GM12872 (cell line): ENCODE results near the gene DUS4L.

Experiments used
- CTCF ChIP-seq: IDR thresholded peaks from 3 replicates; pipeline ENCODE4 v1.5.1; 2011; ENCODE audit warnings: low read depth, mild to moderate bottlenecking, low read length, moderate library complexity; ENCODE audit not compliant: insufficient read depth

The DUS4L gene

DNA sequence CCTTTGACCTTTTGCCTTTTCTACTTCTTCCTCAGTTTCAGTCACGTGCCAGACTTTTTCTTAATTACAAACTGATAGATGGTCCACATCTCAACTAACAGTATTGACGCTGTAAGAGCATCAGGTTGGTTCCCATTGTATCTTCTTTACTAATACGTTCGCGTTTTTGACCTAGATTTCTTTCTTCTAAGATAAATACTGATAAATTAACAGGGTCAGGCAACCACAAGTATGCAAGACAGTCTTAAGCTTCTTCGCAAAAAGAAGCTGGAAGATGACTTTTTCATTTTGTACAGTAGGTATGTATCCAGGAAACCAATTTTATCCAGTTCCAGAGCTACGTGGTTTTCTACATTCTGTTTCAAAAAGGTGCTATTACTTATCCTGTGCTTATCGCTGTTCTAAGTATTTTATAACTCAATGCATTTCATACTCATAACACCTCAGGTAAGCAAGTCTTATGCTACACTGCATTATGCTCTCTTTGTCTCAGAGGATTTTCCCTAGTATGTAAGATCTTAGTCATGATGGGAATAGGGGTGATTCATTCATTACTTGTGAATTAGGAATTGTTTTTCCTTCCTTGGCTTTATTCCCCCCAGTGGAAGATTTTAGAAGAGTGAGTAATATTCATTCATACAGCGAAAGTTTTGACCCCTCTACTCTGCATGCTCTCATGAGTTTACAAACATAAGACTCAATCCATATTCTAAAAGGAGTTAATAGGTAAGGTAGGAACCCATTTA, 955 bp downstream of the DUS4L start:
- TF ChIP-seq CTCF: no peak

- no peak for TF ChIP-seq CTCF
Measured at GRCh38 chr7:107570298-107570697, 6.5 kb downstream of the DUS4L start.

DNA sequence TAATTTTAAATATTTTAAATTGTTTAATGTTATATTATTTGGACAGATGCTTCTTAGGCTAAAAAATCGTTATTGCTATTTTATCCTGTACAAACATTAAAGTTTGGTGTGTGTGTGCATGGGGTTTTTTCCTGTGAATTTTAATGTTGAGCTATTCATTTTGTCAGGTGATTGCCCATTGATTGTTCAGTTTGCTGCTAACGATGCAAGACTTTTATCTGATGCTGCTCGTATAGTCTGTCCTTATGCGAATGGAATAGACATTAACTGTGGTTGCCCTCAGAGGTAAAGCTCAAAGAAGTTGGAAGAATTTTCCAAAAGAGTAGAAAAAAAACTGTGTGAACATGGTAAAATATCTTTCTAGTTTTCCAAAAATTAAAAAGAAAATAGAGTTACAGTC, 9.8 kb downstream of the DUS4L start:
- no peak for TF ChIP-seq CTCF

- TF ChIP-seq CTCF: no peak
Measured at GRCh38 chr7:107579554-107579884, 15.7 kb downstream of the DUS4L start.

GRCh38 chr7:107579885-107580715, 16.3 kb downstream of the DUS4L start, which contains the start of gene BCAP29:
TSS of gene BCAP29 (plus strand) at chr7:107580246. CDS start at chr7:107580773, 527 bp downstream.
- peak; percentile 34; the same call in 1 of the 3 replicates for TF ChIP-seq CTCF

- no peak for TF ChIP-seq CTCF
Measured at GRCh38 chr7:107580716-107581383, 17.1 kb downstream of the DUS4L start.

- TF ChIP-seq CTCF: no peak
Measured at GRCh38 chr7:107581387-107582013, 17.7 kb downstream of the DUS4L start.
